GM18909 (cell line): ENCODE measurements around the gene SDC1.
"Not testable (repeated sequence)": the region's sequence is repeated elsewhere in the genome, so short reads cannot be mapped to it uniquely, and the experiment has no call there.

Source experiments
- ATAC-seq: cut with Tn5 transposase; IDR thresholded peaks from one replicate; pipeline ENCODE4 v1.9.1; 2021; ENCODE audit warnings: mild to moderate bottlenecking; ENCODE audit not compliant: unreplicated experiment, poor library complexity

Gene SDC1

GRCh38 chr2:20199633-20200270, 25.2 kb downstream of the SDC1 start:
- no peak for ATAC-seq

GRCh38 chr2:20198796-20199632, 25.9 kb downstream of the SDC1 start:
- no peak for ATAC-seq

GRCh38 chr2:20198001-20198400, 26.9 kb downstream of the SDC1 start:
- no peak for ATAC-seq

GRCh38 chr2:20197192-20197591, 27.7 kb downstream of the SDC1 start:
- no peak for ATAC-seq

GRCh38 chr2:20196657-20197161, 28.2 kb downstream of the SDC1 start:
- ATAC-seq, result no peak

GRCh38 chr2:20196053-20196656, 28.8 kb downstream of the SDC1 start:
- no peak for ATAC-seq

GRCh38 chr2:20195431-20196033, 29.4 kb downstream of the SDC1 start:
- ATAC-seq, result no peak

- ATAC-seq, result not testable (repeated sequence)
Measured at GRCh38 chr2:20195016-20195411, 29.9 kb downstream of the SDC1 start.

- ATAC-seq, result no peak
Measured at GRCh38 chr2:20194097-20195015, 30.6 kb downstream of the SDC1 start.

- ATAC-seq, result no peak
Measured at GRCh38 chr2:20193185-20193584, 31.7 kb downstream of the SDC1 start.

- no peak for ATAC-seq
Measured at GRCh38 chr2:20192781-20193180, 32.1 kb downstream of the SDC1 start.

GRCh38 chr2:20191714-20192569, 33.0 kb downstream of the SDC1 start:
- no peak for ATAC-seq

GRCh38 chr2:20190876-20191713, 33.8 kb downstream of the SDC1 start:
- ATAC-seq, result no peak

- ATAC-seq, result no peak
Measured at GRCh38 chr2:20190170-20190569, 34.8 kb downstream of the SDC1 start.

GRCh38 chr2:20189299-20189931, 35.5 kb downstream of the SDC1 start:
- no peak for ATAC-seq

- no peak for ATAC-seq
Measured at GRCh38 chr2:20188851-20189250, 36.1 kb downstream of the SDC1 start.

- ATAC-seq, result no peak
Measured at GRCh38 chr2:20188201-20188600, 36.7 kb downstream of the SDC1 start.

GRCh38 chr2:20187331-20187730, 37.6 kb downstream of the SDC1 start:
- no peak for ATAC-seq
